ENCODE measurements around the gene PER1. TPM values are rescaled to one million over a fixed set of nuclear protein-coding genes. Genes with fewer than 3 reads are reported as not detected.

PER1 gene
- total and polyA plus RNA-seq, 2 of the 13 experiments (the other 11 are each of a cell fraction or from before 2014, with no cell fraction given) = 2.6 to 3.6 TPM

- TF ChIP-seq MAZ (IDR thresholded peaks at IDR 0.05; ENCODE audit: borderline replicate concordance, low read depth, low read length) = no peak
- peak; percentile 79 for TF ChIP-seq MAZ (CRISPR knock-in tag; IDR thresholded peaks at IDR 0.05; ENCODE audit: low read depth)
- TF ChIP-seq ZNF549 (CRISPR knock-in tag; IDR thresholded peaks at IDR 0.05) = no peak
- no peak for TF ChIP-seq CEBPZ (IDR thresholded peaks at IDR 0.05; ENCODE audit: low read length)
- no peak for TF ChIP-seq SUZ12 (IDR thresholded peaks at IDR 0.05; ENCODE audit: low read depth, low read length)
- no peak for TF ChIP-seq ZNF839 (CRISPR knock-in tag; IDR thresholded peaks at IDR 0.05; ENCODE audit: borderline replicate concordance)
- no peak for TF ChIP-seq MAFG (CRISPR knock-in tag; IDR thresholded peaks at IDR 0.05)
- TF ChIP-seq DNMT3B (CRISPR knock-in tag; conservative IDR thresholded peaks at IDR 0.05) = no peak
- peak; percentile 21; the same call in 1 of the 2 replicates for TF ChIP-seq ZNF792 (CRISPR knock-in tag; IDR thresholded peaks at IDR 0.05)
- no peak for TF ChIP-seq ZNF296 (CRISPR knock-in tag; conservative IDR thresholded peaks at IDR 0.05)
- TF ChIP-seq CREB3 (CRISPR knock-in tag; IDR thresholded peaks at IDR 0.05) = no peak
- no peak for TF ChIP-seq LRRFIP1 (CRISPR knock-in tag; conservative IDR thresholded peaks at IDR 0.05)
- TF ChIP-seq GRHL1 (CRISPR knock-in tag; conservative IDR thresholded peaks at IDR 0.05) = no peak
- peak; percentile 65; the same call in 1 of the 2 replicates for TF ChIP-seq ZNF572 (CRISPR knock-in tag; IDR thresholded peaks at IDR 0.05)
- no peak for TF ChIP-seq CREBL2 (CRISPR knock-in tag; IDR thresholded peaks at IDR 0.05; ENCODE audit: borderline replicate concordance)
- TF ChIP-seq HNRNPLL (IDR thresholded peaks at IDR 0.05; ENCODE audit: low read depth, low read length, poor library complexity, severe bottlenecking) = peak; percentile 53
Observed at GRCh38 chr17:8185582-8186445, 33.6 kb upstream of the PER1 start (continued).

Measured in HepG2 (cell line).